ENCODE results near the gene KCNA2. TPM values are rescaled to one million over a fixed set of nuclear protein-coding genes. Genes with fewer than 3 reads are reported as not detected.

KCNA2 gene
- total RNA-seq, 4 donors from 2014 or later, result 1.7 to 4.3 (median 2.7) TPM

DNA sequence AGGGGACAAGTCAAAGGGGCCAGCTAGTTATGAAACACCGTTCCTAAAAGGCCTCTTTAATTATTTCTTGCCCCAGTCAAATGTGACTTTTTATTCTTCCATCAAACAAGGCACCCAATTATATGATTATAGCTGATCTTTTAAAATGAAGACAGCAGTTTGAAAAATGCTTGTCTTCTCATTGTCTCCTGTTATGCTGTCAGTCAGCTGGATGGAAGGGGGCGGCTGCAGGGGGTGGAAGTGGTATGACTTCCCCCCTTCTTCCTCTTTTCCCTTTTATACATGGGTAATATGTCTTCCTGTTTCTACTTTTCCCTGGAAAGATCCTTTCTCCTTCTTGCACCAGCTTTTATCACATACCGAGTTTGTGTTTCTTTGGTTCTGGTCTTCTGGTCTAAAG lies 61.4 kb downstream of the KCNA2 start:
- WGBS, result 69% methylated on average over 3 of the region's 3 CpGs
- H3K4me1 ChIP-seq, result no peaks in the 10 kb centered on the region
- H3K9me3 ChIP-seq, result no peaks in the 10 kb centered on the region
- H3K4me3 ChIP-seq, result no peak overlapping the region
- no peak for DNase-seq (ENCODE audit: extremely low spot score)
- TF ChIP-seq POLR2A (IDR thresholded peaks at IDR 0.05; ENCODE audit: low read depth), result no peak
- TF ChIP-seq EP300 (IDR thresholded peaks at IDR 0.05), result no peak
- TF ChIP-seq CTCF (IDR thresholded peaks at IDR 0.05), result no peak
- no peak for TF ChIP-seq POLR2AphosphoS5 (IDR thresholded peaks at IDR 0.05)
- intact Hi-C loops (cut with DNase I), result no loop called here
- H3K27ac ChIP-seq (replicated peaks in 1 of 4), result no peak overlapping the region
- peaks cover 0 to 20% (median 1%) of the 10 kb centered on the region in 4 donors for H3K27me3 ChIP-seq
- H3K36me3 ChIP-seq, result no peaks in the 10 kb centered on the region

Other genes with a start within 250 kb of the KCNA2 start
- 1 to 10 TPM; 5.8 to 8.8 (median 8.4) TPM for gene SLC16A4, start 215.3 kb downstream of the KCNA2 start, total RNA-seq
- 100 to 1,000 TPM in 1 of 4 donors, 10 to 100 TPM in 3; 59.9 to 113 (median 71.0) TPM for gene LAMTOR5, start 198.7 kb downstream of the KCNA2 start, total RNA-seq
- gene PROK1, start 155.2 kb downstream of the KCNA2 start, total RNA-seq, result not detected
- under 1 TPM in 1 of 4 donors, not detected in 3; 0.23 TPM for gene KCNA10, start 87.2 kb downstream of the KCNA2 start, total RNA-seq
- gene KCNA3, start 68.6 kb upstream of the KCNA2 start, total RNA-seq, result 1 to 10 TPM in 3 of 4 donors, under 1 TPM in 1; 0.80 to 3.1 (median 1.6) TPM

All from esophagus muscularis mucosa (tissue), 4 donors.